HFFc6 (cell line): ENCODE data around the gene DNAAF8. TPM values are rescaled to one million over a fixed set of nuclear protein-coding genes. Genes with fewer than 3 reads are reported as not detected.

Source experiments
- DNase-seq: peaks from one replicate; pipeline ENCODE4 v3.0.0-alpha.2; 2018
- H3K27ac Mint-ChIP-seq: 2 replicates; pipeline ENCODE4 v1.8.0; 2020; ENCODE audit warnings: mild to moderate bottlenecking, mixed read lengths
- H3K27me3 Mint-ChIP-seq: 2 replicates; pipeline ENCODE4 v1.8.0; 2021; ENCODE audit warnings: mild to moderate bottlenecking, moderate library complexity, mixed read lengths; ENCODE audit not compliant: insufficient read depth
- H3K36me3 Mint-ChIP-seq: 2 replicates; pipeline ENCODE4 v1.8.0; 2021; ENCODE audit warnings: low read depth, mixed read lengths
- H3K4me1 Mint-ChIP-seq: 2 replicates; pipeline ENCODE4 v1.8.0; 2020; ENCODE audit warnings: low read depth, mixed read lengths
- H3K4me3 Mint-ChIP-seq: 2 replicates; pipeline ENCODE4 v1.8.0; 2020; ENCODE audit warnings: mild to moderate bottlenecking, moderate library complexity, mixed read lengths
- H3K9me3 Mint-ChIP-seq: 2 replicates; pipeline ENCODE4 v1.8.0; 2020; ENCODE audit warnings: mild to moderate bottlenecking, mixed read lengths
- total RNA-seq, 6 experiments: library from RNA; stranded (reverse); fragmentation: NEBNext Ultra II Directional; extraction: Animal tissue kit (Norgen Biotek cat#: 25700); gene quantifications; 2 replicates in 1 of 6; 3 replicates in 5 of 6; pipeline ENCODE4 v1.2.3, GENCODE V29; 2021
- TF ChIP-seq, protein P1 (sequence below): fragments of 200-600 bp; sonication (generic); IDR thresholded peaks from 2 replicates; pipeline ENCODE4 v1.5.0; 2021; ENCODE audit warnings: antibody characterized with exemption, mild to moderate bottlenecking

The DNAAF8 gene
- total RNA-seq, 6 experiments from 2014 or later: 1.1 to 2.8 (median 1.6) TPM

DNA sequence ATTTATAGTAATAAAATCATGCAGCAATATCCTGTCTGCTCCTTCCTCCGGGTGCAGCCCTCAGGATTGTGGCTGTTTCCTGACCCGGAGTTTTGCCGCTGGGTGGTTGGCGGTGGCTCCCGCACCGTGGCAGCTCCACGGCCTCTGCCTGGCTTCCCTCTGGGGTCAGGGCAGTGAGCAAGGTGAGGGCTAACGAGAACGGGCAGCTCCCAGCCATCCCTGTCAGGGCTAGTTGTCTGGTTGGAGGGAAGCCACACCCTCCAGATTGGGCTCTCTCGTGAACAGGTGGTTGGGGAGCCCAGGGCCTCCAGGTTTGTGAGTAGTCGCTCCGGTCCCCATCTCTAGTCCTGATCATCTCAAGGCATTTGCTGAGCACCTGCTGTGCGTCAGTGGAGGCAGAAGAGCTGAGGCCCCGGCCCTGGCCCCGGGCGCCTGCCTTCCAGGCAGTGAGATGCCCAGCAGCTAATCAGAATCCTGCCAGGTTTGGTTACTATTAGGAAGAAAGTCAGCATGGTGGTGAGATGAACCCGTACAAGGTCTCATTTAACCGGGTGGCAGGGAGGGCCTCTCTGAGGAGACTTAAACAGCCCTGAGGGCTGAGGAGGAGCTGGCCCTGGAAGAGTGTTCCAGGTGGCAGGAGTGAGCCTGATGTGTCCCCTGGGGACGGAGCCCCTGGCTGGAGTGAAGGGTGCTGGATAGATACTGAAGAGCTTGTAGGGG, 43.2 kb upstream of the DNAAF8 start:
- Mint-ChIP-seq H3K36me3 (no peaks in the 10 kb centered on the region; the same call in 1 of the 2 replicates), H3K27ac (peak overlapping the region; percentile 51; the same call in 1 of the 2 replicates), H3K9me3 (no peaks in the 10 kb centered on the region)

DNA sequence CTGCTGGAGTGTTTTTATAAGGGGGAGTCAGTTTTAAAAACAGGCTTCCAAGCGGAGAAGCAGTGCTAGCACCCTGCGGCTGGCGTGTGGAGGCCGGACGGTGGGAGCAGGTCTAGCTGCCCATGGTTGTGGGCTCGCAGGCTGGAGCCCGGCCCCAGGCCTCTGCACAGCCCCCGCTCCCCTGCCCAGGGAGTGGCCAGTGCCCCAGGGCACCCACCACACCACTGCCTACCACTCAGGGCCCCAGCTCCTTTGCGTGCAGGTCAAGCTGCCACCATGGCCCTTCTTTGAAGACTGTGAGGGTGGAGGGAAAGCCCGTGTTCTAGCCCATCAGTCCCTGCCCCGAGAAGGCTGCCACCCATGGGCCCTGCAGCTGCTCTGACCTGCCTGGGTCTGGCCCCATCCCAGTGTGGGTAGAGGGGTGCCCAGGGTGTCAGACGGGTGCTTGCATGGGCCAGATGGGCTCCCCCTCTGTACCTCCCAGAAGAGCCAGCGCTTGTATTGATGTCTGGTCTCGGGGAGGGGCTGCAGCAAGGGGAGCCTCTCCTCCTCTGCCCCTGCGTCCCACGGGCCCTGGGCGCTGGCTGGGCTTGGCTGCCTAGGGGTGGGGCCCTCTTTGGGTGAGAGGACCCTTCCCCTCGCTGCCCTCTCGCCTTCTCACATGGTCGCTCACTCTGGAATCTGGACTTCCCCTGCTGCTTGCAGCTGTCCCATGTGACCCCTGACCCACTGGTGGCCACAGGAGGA, 42.5 kb upstream of the DNAAF8 start:
- no peak for DNase-seq
- no peak overlapping the region for H3K4me3 Mint-ChIP-seq
- H3K36me3 Mint-ChIP-seq: no peaks in the 10 kb centered on the region; the same call in 1 of the 2 replicates

More for the DNA sequence above, 43.2 kb upstream of the DNAAF8 start:
- Mint-ChIP-seq H3K27me3 (peaks cover 9% of the 10 kb centered on the region), H3K4me3 (no peak overlapping the region), H3K4me1 (peaks cover 16% of the 10 kb centered on the region)
- TF ChIP-seq, protein P1, sequence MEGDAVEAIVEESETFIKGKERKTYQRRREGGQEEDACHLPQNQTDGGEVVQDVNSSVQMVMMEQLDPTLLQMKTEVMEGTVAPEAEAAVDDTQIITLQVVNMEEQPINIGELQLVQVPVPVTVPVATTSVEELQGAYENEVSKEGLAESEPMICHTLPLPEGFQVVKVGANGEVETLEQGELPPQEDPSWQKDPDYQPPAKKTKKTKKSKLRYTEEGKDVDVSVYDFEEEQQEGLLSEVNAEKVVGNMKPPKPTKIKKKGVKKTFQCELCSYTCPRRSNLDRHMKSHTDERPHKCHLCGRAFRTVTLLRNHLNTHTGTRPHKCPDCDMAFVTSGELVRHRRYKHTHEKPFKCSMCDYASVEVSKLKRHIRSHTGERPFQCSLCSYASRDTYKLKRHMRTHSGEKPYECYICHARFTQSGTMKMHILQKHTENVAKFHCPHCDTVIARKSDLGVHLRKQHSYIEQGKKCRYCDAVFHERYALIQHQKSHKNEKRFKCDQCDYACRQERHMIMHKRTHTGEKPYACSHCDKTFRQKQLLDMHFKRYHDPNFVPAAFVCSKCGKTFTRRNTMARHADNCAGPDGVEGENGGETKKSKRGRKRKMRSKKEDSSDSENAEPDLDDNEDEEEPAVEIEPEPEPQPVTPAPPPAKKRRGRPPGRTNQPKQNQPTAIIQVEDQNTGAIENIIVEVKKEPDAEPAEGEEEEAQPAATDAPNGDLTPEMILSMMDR: no peak
- no peak for DNase-seq

DNA sequence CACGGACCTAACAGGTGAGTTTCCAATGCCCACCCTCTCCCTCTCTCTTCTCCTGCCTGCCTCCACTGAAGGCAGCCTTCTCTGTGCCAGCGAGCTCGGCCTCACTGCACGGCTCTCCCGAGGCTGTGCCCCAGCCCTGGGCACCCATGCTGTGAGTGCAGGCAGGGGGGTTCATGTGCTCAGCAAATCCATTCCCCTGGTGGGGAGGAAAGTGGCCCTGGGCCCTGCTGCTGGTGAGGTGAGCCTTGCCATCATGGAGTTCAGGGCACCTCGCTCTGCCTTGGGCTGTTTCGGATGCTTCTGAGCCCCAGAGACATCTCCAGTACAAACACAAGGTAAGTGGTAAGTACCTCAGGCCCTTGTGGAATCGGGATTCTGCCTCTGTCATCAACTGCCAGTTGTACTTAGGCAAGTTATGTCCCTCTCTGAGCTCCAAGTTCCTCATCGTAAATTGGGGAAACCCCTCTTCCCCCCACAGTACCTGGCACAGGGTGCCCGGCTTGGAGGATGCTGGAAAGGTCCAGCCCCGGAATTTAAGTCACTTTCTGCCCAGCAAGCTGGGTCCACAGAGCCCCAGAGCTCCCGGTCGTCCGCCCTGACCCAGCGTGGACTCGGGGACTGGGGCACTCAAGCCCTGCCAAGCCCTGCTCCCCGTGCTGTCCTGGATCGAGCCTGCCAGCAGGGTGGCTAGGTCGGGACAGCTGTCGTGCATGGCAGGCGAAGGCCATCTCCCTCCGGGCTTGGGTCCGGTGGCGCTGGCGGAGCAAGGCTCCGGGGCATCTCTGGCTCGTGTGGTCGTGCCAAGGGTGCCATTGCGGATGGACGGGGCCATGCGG, 41.7 kb upstream of the DNAAF8 start:
- DNase-seq: no peak
- Mint-ChIP-seq H3K27ac (peak overlapping the region; percentile 65), H3K4me1 (peaks cover 16% of the 10 kb centered on the region), H3K9me3 (no peaks in the 10 kb centered on the region), H3K36me3 (no peaks in the 10 kb centered on the region; the same call in 1 of the 2 replicates), H3K4me3 (peak overlapping the region; percentile 90), H3K27me3 (peaks cover 9% of the 10 kb centered on the region)
- TF ChIP-seq, protein P1: no peak

More for the DNA sequence above, 42.5 kb upstream of the DNAAF8 start:
- H3K4me1 Mint-ChIP-seq: peaks cover 16% of the 10 kb centered on the region
- peak overlapping the region; percentile 65 for H3K27ac Mint-ChIP-seq
- peaks cover 9% of the 10 kb centered on the region for H3K27me3 Mint-ChIP-seq
- TF ChIP-seq, protein P1: no peak
- no peaks in the 10 kb centered on the region for H3K9me3 Mint-ChIP-seq

DNA sequence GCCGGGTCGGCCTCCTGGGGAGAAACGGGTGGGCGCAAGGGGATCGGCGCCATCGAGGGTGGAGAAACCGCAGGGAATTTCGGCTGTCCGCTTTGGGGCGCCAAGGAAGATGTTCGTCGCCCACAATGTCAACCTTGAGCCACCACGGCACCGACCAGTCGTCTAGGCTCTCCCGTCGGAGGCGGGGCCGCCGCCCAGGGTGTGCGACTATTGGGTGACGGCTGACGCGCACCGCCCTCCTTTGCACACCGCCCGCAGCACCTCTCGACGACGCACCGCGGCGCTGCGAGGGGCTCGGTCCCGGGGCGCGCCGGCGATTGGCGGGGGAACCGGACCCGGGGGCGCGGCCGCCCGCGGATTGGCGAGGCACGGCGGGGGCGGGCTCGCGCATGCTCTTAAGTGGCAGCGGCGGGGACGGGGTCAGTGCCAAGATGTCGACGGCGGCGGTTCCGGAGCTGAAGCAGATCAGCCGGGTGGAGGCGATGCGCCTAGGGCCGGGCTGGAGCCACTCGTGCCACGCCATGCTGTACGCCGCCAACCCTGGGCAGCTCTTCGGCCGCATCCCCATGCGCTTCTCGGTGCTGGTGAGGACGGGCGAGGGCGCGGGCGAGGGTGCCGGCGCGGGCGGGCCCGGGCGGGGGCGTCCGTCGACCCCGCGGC, 40.9 kb upstream of the DNAAF8 start, which contains the start of gene NUDT16L1:
NUDT16L1 (plus strand) TSS at position 267 of the 660 bp plus-strand sequence; CDS start at position 432, 165 bp downstream.
- DNase-seq: peak; percentile 92
- H3K4me3 Mint-ChIP-seq: peak within 1 kb of the TSS; percentile 90
- H3K36me3 Mint-ChIP-seq: no peaks in the 10 kb centered on the region; the same call in 1 of the 2 replicates
- no peaks in the 10 kb centered on the region for H3K9me3 Mint-ChIP-seq
- TF ChIP-seq, protein P1: peak; percentile 64
- peak within 1 kb of the TSS; percentile 83 for H3K27ac Mint-ChIP-seq
- H3K4me1 Mint-ChIP-seq: peaks cover 16% of the 10 kb centered on the region
- H3K27me3 Mint-ChIP-seq: peaks cover 9% of the 10 kb centered on the region
